Hippocampal formation (tissue), 2 donors: ENCODE measurements around the gene HDAC7.
"Not testable (repeated sequence)": the region's sequence is repeated elsewhere in the genome, so short reads cannot be mapped to it uniquely, and the experiment has no call there.

Experiments
- DNase-seq, 2 donors: peaks; one replicate each; lab custom pipeline; 2025; lab: John Stamatoyannopoulos, UW

HDAC7 gene

GRCh38 chr12:47812797-47813510, 6.7 kb downstream of the HDAC7 start:
- DNase-seq: peak in 1 of 2 donors; percentile 59

GRCh38 chr12:47811581-47812484, 7.9 kb downstream of the HDAC7 start:
- no peak for DNase-seq

- no peak for DNase-seq
Observed at GRCh38 chr12:47811072-47811396, 8.7 kb downstream of the HDAC7 start.

- not testable (repeated sequence) for DNase-seq
Observed at GRCh38 chr12:47809518-47809917, 10.2 kb downstream of the HDAC7 start.

- DNase-seq: no peak
Observed at GRCh38 chr12:47808574-47809365, 10.9 kb downstream of the HDAC7 start.

- no peak for DNase-seq
Observed at GRCh38 chr12:47808050-47808449, 11.7 kb downstream of the HDAC7 start.

GRCh38 chr12:47807338-47807737, 12.4 kb downstream of the HDAC7 start:
- DNase-seq: no peak

GRCh38 chr12:47805417-47805816, 14.3 kb downstream of the HDAC7 start:
- DNase-seq: no peak

GRCh38 chr12:47804171-47804570, 15.5 kb downstream of the HDAC7 start:
- DNase-seq: no peak

GRCh38 chr12:47803191-47803875, 16.4 kb downstream of the HDAC7 start:
- no peak for DNase-seq

- no peak for DNase-seq
Observed at GRCh38 chr12:47802312-47802711, 17.4 kb downstream of the HDAC7 start.

GRCh38 chr12:47801904-47802246, 17.8 kb downstream of the HDAC7 start:
- DNase-seq: no peak

- DNase-seq: peak in 1 of 2 donors; percentile 28
Observed at GRCh38 chr12:47801170-47801903, 18.4 kb downstream of the HDAC7 start.

- DNase-seq: no peak
Observed at GRCh38 chr12:47800582-47800981, 19.1 kb downstream of the HDAC7 start.

GRCh38 chr12:47799357-47799955, 20.2 kb downstream of the HDAC7 start:
- DNase-seq: peak; percentile 69 to 80

GRCh38 chr12:47798382-47798948, 21.2 kb downstream of the HDAC7 start:
- DNase-seq: no peak

GRCh38 chr12:47797441-47797840, 22.3 kb downstream of the HDAC7 start:
- DNase-seq: no peak

- DNase-seq: no peak
Observed at GRCh38 chr12:47795814-47796411, 23.8 kb downstream of the HDAC7 start.

- no peak for DNase-seq
Observed at GRCh38 chr12:47795121-47795813, 24.4 kb downstream of the HDAC7 start.
